DOHH2 (cell line): ENCODE results near the gene ZNF793.

Source experiments
- EZH2phosphoT487 ChIP-seq: fragments of 200-600 bp; sonication (generic); IDR thresholded peaks from 2 replicates; pipeline ENCODE4 v1.6.1; 2017; ENCODE audit warnings: borderline replicate concordance, mild to moderate bottlenecking, antibody characterized with exemption, low read length, moderate library complexity, mixed read lengths
- TF ChIP-seq, protein P1 (sequence below): fragments of 200-600 bp; sonication (generic); IDR thresholded peaks from one replicate; pipeline ENCODE4 v1.5.1; 2014; ENCODE audit warnings: antibody characterized with exemption, mild to moderate bottlenecking, low read depth, low read length; ENCODE audit not compliant: poor library complexity, severe bottlenecking

DNA sequence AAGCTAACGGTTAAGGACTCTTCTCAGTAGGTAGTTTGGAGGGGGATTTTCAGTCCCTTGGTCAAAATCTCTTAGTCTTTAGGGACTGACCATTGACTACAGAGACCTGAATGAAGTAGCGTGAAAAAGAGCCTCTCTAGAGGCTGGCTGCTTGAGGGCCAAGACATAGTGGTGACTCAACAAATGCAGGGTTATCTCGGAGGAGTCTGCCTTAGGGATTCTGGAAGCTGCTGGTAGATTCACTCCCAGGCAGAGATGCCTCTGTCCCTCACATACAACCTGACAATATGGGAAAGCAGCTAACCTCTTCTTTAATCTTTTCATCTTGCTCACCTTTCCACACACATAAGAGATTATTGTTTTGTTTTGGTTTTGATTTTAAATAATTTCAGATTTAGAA lies 5.1 kb downstream of the ZNF793 start:
- TF ChIP-seq, protein P1, sequence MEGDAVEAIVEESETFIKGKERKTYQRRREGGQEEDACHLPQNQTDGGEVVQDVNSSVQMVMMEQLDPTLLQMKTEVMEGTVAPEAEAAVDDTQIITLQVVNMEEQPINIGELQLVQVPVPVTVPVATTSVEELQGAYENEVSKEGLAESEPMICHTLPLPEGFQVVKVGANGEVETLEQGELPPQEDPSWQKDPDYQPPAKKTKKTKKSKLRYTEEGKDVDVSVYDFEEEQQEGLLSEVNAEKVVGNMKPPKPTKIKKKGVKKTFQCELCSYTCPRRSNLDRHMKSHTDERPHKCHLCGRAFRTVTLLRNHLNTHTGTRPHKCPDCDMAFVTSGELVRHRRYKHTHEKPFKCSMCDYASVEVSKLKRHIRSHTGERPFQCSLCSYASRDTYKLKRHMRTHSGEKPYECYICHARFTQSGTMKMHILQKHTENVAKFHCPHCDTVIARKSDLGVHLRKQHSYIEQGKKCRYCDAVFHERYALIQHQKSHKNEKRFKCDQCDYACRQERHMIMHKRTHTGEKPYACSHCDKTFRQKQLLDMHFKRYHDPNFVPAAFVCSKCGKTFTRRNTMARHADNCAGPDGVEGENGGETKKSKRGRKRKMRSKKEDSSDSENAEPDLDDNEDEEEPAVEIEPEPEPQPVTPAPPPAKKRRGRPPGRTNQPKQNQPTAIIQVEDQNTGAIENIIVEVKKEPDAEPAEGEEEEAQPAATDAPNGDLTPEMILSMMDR = no peak
- no peak for TF ChIP-seq EZH2phosphoT487
